Panc1 (cell line): Measurements from ENCODE around the gene S100B. TPM values are rescaled to one million over a fixed set of nuclear protein-coding genes. Genes with fewer than 3 reads are reported as not detected.

Experiments used
- ATAC-seq: fragments of 200-7000 bp; cut with Tn5 transposase; 2 replicates; pipeline ENCODE4 v1.9.1; 2020; ENCODE audit warnings: mild to moderate bottlenecking, moderate library complexity
- BruUV-seq: library from RNA; stranded (reverse); fragments of 400-500 nt; replicated peaks from 2 replicates; lab custom pipeline; 2021; lab: Mats Ljungman, UMichigan
- CTCF ChIA-PET: fragments of 300-600 bp; sonication (Branson Sonifier 250); formaldehyde crosslinking; loops from one replicate; lab custom pipeline; 2022; ENCODE audit warnings: antibody characterized with exemption; lab: Charles Lee
- POLR2A ChIA-PET: fragments of 300-600 bp; sonication (Branson Sonifier 250); formaldehyde crosslinking; loops from one replicate; lab custom pipeline; 2022; ENCODE audit warnings: antibody characterized with exemption; lab: Charles Lee
- DNase-seq: peaks from one replicate; pipeline ENCODE4 v3.0.0-alpha.2; 2010; ENCODE audit warnings: low read depth, low spot score
- H3K27ac ChIP-seq: 2 replicates; pipeline ENCODE4 v1.5.1; 2011; ENCODE audit warnings: mild to moderate bottlenecking, low read length, inconsistent platforms
- H3K27me3 ChIP-seq: fragments of 200-500 bp; sonication (Bioruptor generic); 2 replicates; pipeline ENCODE4 v1.6.0; 2014; ENCODE audit warnings: low read length, inconsistent platforms; ENCODE audit not compliant: control insufficient read depth, insufficient read depth
- H3K36me3 ChIP-seq: fragments of 200-500 bp; sonication (Bioruptor generic); 2 replicates; pipeline ENCODE4 v1.5.1; 2014; ENCODE audit warnings: inconsistent platforms, mild to moderate bottlenecking, low read length, moderate library complexity; ENCODE audit not compliant: control insufficient read depth, insufficient read depth
- H3K4me1 ChIP-seq: 2 replicates; pipeline ENCODE4 v1.5.1; 2011; ENCODE audit warnings: inconsistent platforms, mild to moderate bottlenecking, low read length, moderate library complexity; ENCODE audit not compliant: control insufficient read depth, insufficient read depth
- H3K4me3 ChIP-seq, 2 experiments: 2 replicates each; pipeline ENCODE4 v1.5.1; 2011 to 2012; ENCODE audit warnings: low read depth in 2 of 2, low read length in 2 of 2, mild to moderate bottlenecking in 2 of 2, inconsistent platforms in 1 of 2, moderate library complexity in 1 of 2
- H3K9me3 ChIP-seq: fragments of 200-500 bp; sonication (Bioruptor generic); 2 replicates; pipeline ENCODE4 v1.5.1; 2014; ENCODE audit warnings: low read depth, mild to moderate bottlenecking, inconsistent platforms, low read length, moderate library complexity; ENCODE audit not compliant: control insufficient read depth, insufficient read depth
- POLR2AphosphoS5 ChIP-seq: IDR thresholded peaks from 2 replicates; pipeline ENCODE4 v1.6.1; 2012; ENCODE audit warnings: mild to moderate bottlenecking, low read depth, low read length, moderate library complexity
- SIN3A ChIP-seq: IDR thresholded peaks from 2 replicates; pipeline ENCODE4 v1.6.1; 2012; ENCODE audit warnings: low read depth, mild to moderate bottlenecking, low read length, moderate library complexity, borderline replicate concordance; ENCODE audit not compliant: insufficient read depth
- TCF7L2 ChIP-seq: IDR thresholded peaks from 2 replicates; pipeline ENCODE4 v1.6.1; 2011; ENCODE audit warnings: mild to moderate bottlenecking, low read depth, low read length, inconsistent platforms
- in situ Hi-C: cut with HindIII; loops from 2 replicates; pipeline ENCODE4 v1.10.0; 2016; ENCODE audit warnings: low sequenced_read_pairs, low pct_unique_long_range_greater_than_20kb
- intact Hi-C: fragments of 100-400 bp; cut with micrococcal nuclease; formaldehyde crosslinking; loops from one replicate; pipeline ENCODE4 v1.10.0; 2022; ENCODE audit not compliant: unreplicated experiment
- total RNA-seq: library from RNA; stranded (reverse); gene quantifications from one replicate; pipeline ENCODE4 v1.2.1, GENCODE V29; 2021; ENCODE audit not compliant: unreplicated experiment
- TF ChIP-seq, protein P1 (sequence below), 2 experiments: IDR thresholded peaks; 2 replicates each; pipeline ENCODE4 v1.6.1; 2011 to 2012; ENCODE audit warnings: low read depth in 2 of 2, control low read depth in 1 of 2, low read length in 1 of 2, mild to moderate bottlenecking in 1 of 2, moderate library complexity in 1 of 2; ENCODE audit not compliant: insufficient read depth in 1 of 2
- TF ChIP-seq, protein P2 (sequence below): fragments of 450-650 bp; IDR thresholded peaks from 2 replicates; pipeline ENCODE4 v1.5.1; 2017; ENCODE audit warnings: mild to moderate bottlenecking

Gene S100B
- total RNA-seq, 1 experiment from 2014 or later = not detected

GRCh38 chr21:46564391-46564790 is 40.5 kb downstream of the S100B start:
- BruUV-seq = no TSS peak
- intact Hi-C loops (no loop called here), in situ Hi-C loops (no loop called here)
- ChIA-PET CTCF (no interaction called here), POLR2A (no interaction called here)
- Histone ChIP-seq H3K36me3 (no peaks in the 10 kb centered on the region), H3K9me3 (no peaks in the 10 kb centered on the region), H3K4me3 (no peak overlapping the region), H3K4me1 (no peaks in the 10 kb centered on the region), H3K27me3 (no peaks in the 10 kb centered on the region), H3K27ac (no peak overlapping the region)
- ATAC-seq (no peak), DNase-seq (no peak)
- TF ChIP-seq, protein P1, sequence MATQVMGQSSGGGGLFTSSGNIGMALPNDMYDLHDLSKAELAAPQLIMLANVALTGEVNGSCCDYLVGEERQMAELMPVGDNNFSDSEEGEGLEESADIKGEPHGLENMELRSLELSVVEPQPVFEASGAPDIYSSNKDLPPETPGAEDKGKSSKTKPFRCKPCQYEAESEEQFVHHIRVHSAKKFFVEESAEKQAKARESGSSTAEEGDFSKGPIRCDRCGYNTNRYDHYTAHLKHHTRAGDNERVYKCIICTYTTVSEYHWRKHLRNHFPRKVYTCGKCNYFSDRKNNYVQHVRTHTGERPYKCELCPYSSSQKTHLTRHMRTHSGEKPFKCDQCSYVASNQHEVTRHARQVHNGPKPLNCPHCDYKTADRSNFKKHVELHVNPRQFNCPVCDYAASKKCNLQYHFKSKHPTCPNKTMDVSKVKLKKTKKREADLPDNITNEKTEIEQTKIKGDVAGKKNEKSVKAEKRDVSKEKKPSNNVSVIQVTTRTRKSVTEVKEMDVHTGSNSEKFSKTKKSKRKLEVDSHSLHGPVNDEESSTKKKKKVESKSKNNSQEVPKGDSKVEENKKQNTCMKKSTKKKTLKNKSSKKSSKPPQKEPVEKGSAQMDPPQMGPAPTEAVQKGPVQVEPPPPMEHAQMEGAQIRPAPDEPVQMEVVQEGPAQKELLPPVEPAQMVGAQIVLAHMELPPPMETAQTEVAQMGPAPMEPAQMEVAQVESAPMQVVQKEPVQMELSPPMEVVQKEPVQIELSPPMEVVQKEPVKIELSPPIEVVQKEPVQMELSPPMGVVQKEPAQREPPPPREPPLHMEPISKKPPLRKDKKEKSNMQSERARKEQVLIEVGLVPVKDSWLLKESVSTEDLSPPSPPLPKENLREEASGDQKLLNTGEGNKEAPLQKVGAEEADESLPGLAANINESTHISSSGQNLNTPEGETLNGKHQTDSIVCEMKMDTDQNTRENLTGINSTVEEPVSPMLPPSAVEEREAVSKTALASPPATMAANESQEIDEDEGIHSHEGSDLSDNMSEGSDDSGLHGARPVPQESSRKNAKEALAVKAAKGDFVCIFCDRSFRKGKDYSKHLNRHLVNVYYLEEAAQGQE (IDR thresholded peaks at IDR 0.05; ENCODE audit: insufficient read depth in 1 of 2, low read depth in 2 of 2, low read length in 1 of 2) = no peak
- TF ChIP-seq, protein P2, sequence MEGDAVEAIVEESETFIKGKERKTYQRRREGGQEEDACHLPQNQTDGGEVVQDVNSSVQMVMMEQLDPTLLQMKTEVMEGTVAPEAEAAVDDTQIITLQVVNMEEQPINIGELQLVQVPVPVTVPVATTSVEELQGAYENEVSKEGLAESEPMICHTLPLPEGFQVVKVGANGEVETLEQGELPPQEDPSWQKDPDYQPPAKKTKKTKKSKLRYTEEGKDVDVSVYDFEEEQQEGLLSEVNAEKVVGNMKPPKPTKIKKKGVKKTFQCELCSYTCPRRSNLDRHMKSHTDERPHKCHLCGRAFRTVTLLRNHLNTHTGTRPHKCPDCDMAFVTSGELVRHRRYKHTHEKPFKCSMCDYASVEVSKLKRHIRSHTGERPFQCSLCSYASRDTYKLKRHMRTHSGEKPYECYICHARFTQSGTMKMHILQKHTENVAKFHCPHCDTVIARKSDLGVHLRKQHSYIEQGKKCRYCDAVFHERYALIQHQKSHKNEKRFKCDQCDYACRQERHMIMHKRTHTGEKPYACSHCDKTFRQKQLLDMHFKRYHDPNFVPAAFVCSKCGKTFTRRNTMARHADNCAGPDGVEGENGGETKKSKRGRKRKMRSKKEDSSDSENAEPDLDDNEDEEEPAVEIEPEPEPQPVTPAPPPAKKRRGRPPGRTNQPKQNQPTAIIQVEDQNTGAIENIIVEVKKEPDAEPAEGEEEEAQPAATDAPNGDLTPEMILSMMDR = no peak

DNA sequence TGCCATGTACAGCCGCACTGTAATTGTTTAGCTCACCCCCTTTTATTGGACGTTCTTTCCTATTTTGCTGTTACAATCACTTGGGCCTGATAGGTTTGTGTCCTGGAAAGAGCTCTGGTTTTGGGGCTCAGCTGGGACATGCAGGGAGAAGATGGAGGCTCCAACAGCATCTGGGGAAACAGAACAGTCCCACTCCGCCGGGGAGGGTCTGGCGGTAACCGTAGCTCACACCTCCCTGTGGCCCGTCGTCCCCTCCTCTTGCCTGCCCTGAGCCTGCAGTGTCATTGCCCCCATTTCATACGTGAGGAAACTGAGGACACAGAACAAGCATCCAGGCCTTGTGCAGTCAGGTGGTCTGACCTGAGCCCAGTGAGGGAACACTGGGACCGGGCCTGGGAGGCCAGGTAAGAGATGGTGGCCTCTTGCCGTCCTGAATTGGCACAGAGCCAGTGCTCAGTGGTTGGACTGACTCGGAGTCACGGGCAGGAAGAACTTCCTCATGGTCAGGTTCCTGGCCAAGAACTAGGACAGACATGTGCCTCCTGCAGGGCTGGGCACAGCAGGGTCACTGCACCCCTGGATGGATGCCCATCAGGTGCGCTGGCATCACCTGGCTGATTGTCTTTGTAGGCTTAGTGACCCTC is 41.8 kb downstream of the S100B start:
- BruUV-seq = no TSS peak
- H3K27ac ChIP-seq = no peak overlapping the region
- no peaks in the 10 kb centered on the region; the same call in 1 of the 2 replicates for H3K36me3 ChIP-seq
- in situ Hi-C loops (no loop called here), intact Hi-C loops (no loop called here)
- ChIA-PET POLR2A (no interaction called here), CTCF (no interaction called here)
- TF ChIP-seq, protein P1 (IDR thresholded peaks at IDR 0.05; ENCODE audit: insufficient read depth in 1 of 2, low read depth in 2 of 2, low read length in 1 of 2) = no peak
- no peak for TF ChIP-seq TCF7L2
- TF ChIP-seq POLR2AphosphoS5 = no peak
- TF ChIP-seq SIN3A = no peak
- TF ChIP-seq, protein P2 = no peak
- H3K9me3 ChIP-seq = no peaks in the 10 kb centered on the region
- no peaks in the 10 kb centered on the region for H3K27me3 ChIP-seq
- no peak for DNase-seq
- no peaks in the 10 kb centered on the region for H3K4me1 ChIP-seq
- ATAC-seq = no peak
- no peak overlapping the region for H3K4me3 ChIP-seq
